T47D (cell line): ENCODE results near the gene STK32C.
"Not testable (repeated sequence)": the region's sequence is repeated elsewhere in the genome, so short reads cannot be mapped to it uniquely, and the experiment has no call there.

Source experiments
- DNase-seq, 2 experiments: peaks; one replicate each; pipeline versions ENCODE4 v3.0.0 to v3.0.0-alpha.2; 2011 to 2012; ENCODE audit warnings: low read depth in 1 of 2, low spot score in 1 of 2
- JUND ChIP-seq: IDR thresholded peaks from 2 replicates; pipeline ENCODE4 v1.6.1; 2012; ENCODE audit warnings: low read depth
- in situ Hi-C: cut with HindIII; loops from 2 replicates; pipeline ENCODE4 v1.10.0; 2016; ENCODE audit warnings: low sequenced_read_pairs, low pct_unique_long_range_greater_than_20kb

The STK32C gene

DNA sequence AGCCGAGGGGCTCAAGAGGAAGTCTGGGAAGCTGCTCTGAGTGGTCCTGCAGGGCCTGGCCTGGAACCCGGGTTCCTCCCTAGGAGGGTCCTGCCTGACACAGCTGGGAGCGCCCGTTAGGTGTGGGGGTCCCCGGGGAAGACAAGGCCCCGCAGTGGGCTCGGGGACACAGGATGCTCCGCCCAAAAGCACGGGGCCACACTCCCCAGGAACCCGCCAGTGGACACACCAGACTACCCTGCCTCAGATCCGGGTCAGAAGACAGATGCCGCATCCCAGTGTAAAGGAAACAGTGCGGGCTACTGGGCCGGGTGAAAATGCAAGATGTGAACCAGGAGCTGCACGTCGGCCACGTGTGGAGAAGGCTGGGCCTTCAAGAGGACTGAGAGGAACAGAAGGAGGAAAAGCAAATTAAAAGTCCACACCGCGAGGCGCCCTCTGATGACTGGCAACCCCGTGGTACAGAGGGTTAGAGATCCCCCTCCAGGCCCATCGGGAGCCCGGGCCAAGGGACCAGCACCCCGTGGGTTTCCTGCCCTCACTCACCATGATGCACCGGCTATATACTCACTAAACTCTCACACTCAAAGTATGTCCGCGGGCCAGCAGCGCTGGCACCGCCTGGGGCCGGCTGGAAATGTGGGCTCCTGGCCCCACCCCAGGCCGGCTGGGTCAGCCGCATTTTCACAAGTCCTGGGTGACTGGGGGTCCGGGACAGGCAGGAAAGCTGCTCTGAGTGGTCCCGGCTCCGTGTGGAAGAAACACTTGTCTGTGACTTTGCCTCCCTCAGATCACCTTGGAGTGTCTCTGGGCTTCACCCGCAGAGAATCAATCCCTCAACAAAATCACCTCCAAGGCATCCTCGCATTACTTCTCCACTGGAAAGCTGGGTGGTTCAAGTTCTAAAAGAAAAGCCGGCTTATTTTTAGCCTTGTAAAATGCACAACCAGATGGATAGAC lies 6.1 kb downstream of the STK32C start:
- in situ Hi-C loops, result no loop called here
- no peak for TF ChIP-seq JUND
- DNase-seq, result no peak

GRCh38 chr10:132300582-132300981 lies 7.2 kb downstream of the STK32C start:
- no peak for TF ChIP-seq JUND
- in situ Hi-C loops, result no loop called here
- DNase-seq, result no peak

DNA sequence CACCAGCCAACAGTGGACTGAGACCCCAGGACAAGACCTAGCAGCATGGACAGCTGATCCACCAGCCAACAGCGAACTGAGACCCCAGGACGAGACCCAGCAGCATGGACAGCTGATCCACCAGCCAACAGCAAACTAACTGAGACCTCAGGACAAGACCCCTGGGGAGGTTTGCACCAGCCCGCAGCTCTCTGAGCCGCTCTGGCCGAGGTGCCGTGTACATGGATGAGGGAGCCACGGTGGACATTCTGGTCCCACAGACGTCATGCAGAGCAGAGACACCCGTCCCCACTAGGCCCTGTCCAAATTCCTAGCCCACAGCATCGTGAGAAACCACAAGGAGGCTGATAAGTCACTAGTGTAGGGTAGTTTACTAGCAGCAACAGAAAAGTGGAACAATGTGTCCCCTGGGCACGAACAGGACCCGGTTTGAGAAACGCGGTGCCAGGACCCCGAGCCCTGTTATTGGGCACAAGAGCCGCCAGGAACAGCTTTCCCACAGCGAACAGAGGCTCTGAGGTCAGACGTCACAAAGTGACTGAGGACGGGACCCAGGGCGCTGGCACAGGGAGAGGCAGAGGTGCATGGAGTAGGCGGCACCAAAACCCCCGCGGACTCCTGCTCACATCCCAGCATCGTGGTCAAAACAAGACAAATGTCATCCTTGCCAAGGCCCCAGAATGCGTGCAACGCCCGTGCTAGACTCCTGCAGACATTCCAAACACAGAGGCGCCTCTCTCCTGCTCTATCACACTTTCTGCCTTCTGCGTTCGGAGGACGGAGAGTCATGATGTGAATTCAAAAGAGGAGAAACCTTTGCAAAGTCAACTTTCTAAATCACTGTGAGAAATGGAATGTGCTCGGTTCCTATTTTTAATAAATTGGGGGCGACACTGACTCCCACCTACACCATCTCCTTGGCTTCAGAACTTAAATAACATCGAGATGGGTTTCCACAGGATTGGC lies 8.1 kb downstream of the STK32C start:
- TF ChIP-seq JUND, result no peak
- no peak for DNase-seq
- in situ Hi-C loops, result no loop called here

DNA sequence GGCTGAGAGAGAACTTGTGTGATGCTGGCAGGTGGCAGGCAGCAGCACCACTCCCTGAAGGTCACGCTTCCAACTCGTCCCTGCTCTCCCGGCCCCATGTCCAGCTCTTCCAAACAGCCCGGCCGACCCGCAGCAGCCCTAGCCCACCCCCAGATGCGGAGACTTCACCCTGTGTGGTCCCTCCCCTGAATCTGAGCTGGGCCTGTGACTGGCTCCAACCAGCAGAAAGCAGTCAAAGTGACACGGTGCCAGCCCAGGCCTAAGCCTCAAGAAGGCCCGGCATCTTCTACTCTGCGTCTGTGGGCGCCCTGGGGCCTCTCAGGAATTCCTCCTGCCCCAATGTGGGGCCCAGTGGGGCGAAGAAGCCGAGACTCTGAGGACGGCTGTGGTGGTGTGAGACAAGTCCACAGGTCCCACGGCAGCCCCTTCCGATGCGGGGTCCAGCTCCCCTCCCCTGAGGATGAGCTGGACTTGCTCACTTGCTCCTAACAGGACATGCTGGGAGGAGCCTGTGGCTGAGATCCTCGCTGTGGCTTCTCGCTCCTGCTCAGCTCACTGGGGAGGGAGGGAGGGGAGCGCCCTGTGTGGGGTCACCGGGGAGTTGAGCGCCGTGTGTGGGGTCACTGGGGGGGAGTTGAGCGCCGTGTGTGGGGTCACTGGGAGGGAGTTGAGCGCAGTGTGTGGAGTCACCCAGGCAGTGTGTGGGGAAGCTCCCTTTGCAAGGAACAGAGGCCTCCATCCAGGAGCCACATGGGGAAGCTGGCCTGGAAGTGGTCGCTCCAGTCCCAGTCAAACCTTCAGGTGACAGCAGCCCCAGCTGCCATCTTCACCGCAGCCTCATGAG lies 9.5 kb downstream of the STK32C start:
- DNase-seq, result no peak
- no peak for TF ChIP-seq JUND
- in situ Hi-C loops, result no loop called here

DNA sequence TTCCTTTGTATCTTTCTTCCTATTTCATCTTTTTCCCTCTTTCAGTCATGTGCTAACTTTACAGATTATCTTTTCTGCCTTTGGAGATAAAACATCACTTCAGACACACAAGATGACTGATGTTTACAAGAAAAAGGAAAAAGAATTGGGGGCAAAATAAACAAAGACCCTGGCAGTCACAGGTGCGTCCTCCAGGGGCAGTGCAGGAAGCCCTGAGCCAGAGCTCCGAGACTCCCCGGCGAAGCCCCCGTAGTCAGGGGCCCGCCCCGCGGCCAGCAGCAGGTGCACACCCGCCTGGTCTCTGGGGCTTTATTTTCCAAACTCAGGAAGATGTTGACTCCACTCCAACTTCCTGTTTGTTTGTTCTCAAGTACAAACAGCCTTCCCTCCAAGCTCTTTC lies 10.2 kb downstream of the STK32C start:
- in situ Hi-C loops, result no loop called here
- no peak for TF ChIP-seq JUND
- DNase-seq, result no peak

DNA sequence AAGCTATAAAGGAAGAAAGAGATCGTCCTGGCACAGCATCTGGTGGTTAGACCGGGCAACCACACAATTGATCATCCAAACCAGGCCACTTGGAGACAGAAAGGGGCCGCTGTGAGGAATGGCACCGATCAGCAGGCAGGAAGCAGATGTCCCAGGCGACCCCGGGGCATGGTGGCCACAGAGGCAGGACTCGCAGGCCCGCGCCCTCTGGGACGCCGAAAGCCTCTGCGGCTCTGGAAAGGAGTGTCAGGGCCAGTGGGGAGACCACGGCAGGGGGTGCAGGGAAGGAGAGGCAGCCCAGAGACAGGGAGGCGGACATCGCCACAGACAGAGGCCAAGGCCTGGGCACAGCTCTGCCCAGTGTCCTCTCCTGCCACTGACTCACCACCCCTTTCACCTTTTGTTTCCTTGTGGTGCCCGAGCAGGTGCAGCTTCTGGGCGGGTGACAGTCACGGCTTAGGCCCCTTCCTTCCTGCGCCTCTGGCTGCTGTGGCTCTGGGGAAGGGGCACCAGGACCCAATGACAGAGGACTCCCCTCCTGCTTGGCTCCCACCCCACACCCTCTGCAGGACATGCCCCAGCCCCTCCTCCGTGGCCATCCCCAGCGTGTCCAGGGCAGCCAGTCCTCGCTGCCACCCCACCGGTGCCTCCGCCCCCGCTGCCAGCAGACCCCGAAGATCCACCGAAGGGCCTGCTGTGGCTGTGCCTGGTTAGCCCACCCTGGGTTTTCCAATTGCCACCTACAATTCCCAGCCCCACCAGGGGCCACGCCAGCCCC lies 10.9 kb downstream of the STK32C start:
- no peak for DNase-seq
- TF ChIP-seq JUND, result no peak
- in situ Hi-C loops, result no loop called here

DNA sequence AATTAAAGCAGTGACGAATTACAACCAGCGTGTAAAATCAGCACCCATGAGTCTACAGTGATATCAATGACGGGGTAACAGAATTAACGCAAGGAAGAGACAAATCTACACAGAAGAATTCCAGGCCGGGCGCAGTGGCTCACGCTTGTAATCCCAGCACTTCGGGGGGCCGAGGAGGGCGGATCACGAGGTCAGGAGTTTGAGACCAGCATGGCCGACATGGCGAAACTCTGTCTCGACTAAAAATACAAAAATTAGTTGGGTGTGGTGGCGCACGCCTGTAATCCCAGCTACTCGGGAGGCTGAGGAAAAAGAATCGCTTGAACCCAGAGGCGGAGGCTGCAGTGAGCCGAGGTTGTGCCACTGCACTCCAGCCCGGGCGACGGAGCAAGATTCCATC lies 12.3 kb downstream of the STK32C start:
- in situ Hi-C loops, DNase-seq: not testable (repeated sequence)

- TF ChIP-seq JUND, result no peak
- no peak for DNase-seq
- in situ Hi-C loops, result no loop called here
Measured at GRCh38 chr10:132294561-132295318, 13.0 kb downstream of the STK32C start.

GRCh38 chr10:132293813-132294520 lies 13.8 kb downstream of the STK32C start:
- no peak for TF ChIP-seq JUND
- no peak for DNase-seq
- in situ Hi-C loops, result no loop called here

- no peak for TF ChIP-seq JUND
- no peak for DNase-seq
- in situ Hi-C loops, result no loop called here
Measured at GRCh38 chr10:132293201-132293812, 14.4 kb downstream of the STK32C start.
